Astrocyte of the cerebellum (primary cell): ENCODE results near the gene ABCD2.

Experiments
- DNase-seq: peaks from one replicate; pipeline ENCODE4 v3.0.0-alpha.2; 2011; ENCODE audit warnings: low read depth
- H3K4me3 ChIP-seq: 2 replicates; pipeline ENCODE4 v1.5.1; 2011; ENCODE audit warnings: mild to moderate bottlenecking, low read depth, low read length, moderate library complexity
- in situ Hi-C: cut with HindIII; loops from 2 replicates; pipeline ENCODE4 v1.10.0; 2017; ENCODE audit warnings: low sequenced_read_pairs
- TF ChIP-seq, protein P1 (sequence below): IDR thresholded peaks from 2 replicates; pipeline ENCODE4 v1.5.1; 2012; ENCODE audit warnings: low read length, low read depth, moderate library complexity, mild to moderate bottlenecking; ENCODE audit errors: missing control alignments

Gene ABCD2

DNA sequence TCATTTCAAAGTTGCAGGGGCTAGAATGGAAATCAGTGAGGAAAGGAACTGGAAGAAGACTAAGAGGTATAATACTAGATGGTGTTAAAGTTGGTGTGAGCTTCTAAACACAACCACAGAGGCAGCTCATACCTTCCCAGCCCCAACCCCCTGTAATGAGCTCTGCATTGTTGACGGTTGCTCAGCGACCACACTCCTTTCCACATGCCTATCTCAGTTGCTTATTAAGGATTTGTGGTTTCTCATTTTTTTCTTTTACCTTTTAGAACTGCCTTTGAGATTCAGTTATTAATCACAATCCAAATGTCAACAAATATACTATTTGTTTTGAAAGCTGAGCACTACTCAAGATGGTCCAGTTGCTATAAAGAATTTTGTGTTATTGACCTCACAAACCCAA, 114.6 kb downstream of the ABCD2 start:
- in situ Hi-C loops = no loop called here
- DNase-seq = peak; percentile 33
- H3K4me3 ChIP-seq = no peak overlapping the region
- TF ChIP-seq, protein P1, sequence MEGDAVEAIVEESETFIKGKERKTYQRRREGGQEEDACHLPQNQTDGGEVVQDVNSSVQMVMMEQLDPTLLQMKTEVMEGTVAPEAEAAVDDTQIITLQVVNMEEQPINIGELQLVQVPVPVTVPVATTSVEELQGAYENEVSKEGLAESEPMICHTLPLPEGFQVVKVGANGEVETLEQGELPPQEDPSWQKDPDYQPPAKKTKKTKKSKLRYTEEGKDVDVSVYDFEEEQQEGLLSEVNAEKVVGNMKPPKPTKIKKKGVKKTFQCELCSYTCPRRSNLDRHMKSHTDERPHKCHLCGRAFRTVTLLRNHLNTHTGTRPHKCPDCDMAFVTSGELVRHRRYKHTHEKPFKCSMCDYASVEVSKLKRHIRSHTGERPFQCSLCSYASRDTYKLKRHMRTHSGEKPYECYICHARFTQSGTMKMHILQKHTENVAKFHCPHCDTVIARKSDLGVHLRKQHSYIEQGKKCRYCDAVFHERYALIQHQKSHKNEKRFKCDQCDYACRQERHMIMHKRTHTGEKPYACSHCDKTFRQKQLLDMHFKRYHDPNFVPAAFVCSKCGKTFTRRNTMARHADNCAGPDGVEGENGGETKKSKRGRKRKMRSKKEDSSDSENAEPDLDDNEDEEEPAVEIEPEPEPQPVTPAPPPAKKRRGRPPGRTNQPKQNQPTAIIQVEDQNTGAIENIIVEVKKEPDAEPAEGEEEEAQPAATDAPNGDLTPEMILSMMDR = no peak

DNA sequence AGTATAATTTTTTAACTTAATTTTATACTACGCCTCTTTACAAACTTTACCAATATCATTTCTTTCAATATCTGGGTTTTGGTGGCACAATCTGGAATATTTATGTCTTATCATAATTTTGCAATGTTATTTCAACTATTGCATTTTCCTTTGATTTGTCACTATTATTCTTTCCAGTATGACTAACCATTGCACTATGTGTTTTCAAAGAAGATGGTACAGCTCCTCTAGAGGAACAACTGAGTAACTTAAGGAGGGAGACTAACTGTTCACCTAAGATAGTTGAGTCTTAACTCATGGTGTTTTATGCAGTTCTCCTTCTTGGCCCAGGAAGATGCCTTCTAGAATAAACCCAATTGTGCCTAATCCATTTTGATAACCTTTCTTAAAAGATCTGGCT, 116.2 kb downstream of the ABCD2 start:
- in situ Hi-C loops = no loop called here
- TF ChIP-seq, protein P1 = no peak
- H3K4me3 ChIP-seq = no peak overlapping the region
- peak; percentile 9 for DNase-seq

DNA sequence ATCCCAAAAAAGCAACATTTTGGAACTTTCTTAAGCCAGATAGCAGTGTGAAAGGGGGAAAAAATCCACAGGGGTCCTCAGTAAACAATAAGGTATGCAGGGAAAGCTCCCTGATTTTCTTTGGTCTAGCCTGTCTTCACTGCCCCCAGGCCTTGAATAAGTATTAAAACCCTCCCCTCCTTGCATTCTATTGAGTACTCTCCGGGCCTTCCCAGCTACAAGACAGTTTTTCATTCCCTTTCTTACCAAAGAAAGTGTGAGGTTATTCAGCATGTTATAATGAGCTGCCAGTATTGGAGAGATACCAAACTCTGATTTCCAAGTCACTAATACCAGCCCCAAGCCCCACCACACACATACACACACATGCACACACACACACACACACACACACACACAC, 116.9 kb downstream of the ABCD2 start:
- H3K4me3 ChIP-seq = no peak overlapping the region
- no peak for DNase-seq
- in situ Hi-C loops = no loop called here
- TF ChIP-seq, protein P1 = no peak
